ENCODE data around the gene NDE1. TPM values are rescaled to one million over a fixed set of nuclear protein-coding genes. Genes with fewer than 3 reads are reported as not detected.
A peak's percentile ranks its signal among the peaks of the same experiment; 100 is the strongest.

The NDE1 gene
- total and polyA plus RNA-seq, 5 donors from 2014 or later: 32.5 to 146 (median 43.1) TPM

DNA sequence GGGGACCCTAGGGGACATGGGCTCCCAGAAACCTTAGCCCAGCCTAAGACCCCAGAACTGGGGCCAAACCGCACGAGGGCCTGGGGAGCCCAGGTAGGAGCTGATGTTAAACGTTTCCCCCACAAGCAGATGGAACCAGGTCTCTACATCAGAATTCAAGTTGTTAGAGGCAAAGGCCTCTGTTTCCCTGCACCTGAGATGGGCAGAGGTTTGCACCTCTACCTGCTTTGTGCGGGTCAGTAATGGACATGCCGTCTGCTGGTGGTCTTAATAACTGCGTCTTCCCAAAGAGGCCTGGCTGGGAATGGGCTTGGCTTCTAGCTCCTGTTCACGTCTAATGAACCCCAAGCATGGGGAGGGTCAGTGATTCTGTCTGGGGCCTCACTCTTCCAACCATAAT, 79.1 kb downstream of the NDE1 start:
- ATAC-seq (ENCODE audit: low read depth in 2 of 2): no peak
- peaks cover 0 to 3% (median 0%) of the 10 kb centered on the region in 7 donors for H3K9me3 Mint-ChIP-seq
- H3K36me3 Mint-ChIP-seq: peaks cover 40% of the 10 kb centered on the region
- Histone ChIP-seq H3K36me3 (ENCODE audit: control insufficient read depth, insufficient read depth, low read length) (peaks cover 19% of the 10 kb centered on the region), H3K9me3 (ENCODE audit: control insufficient read depth in 2 of 2, low read length in 2 of 2) (no peaks in the 10 kb centered on the region), H3K4me1 (ENCODE audit: control insufficient read depth, insufficient read depth, low read length, poor library complexity, severe bottlenecking) (no peaks in the 10 kb centered on the region), H3K27ac (ENCODE audit: insufficient read depth, low read length, poor library complexity, severe bottlenecking) (no peak overlapping the region), H3K4me3 (ENCODE audit: low read depth, low read length) (no peak overlapping the region), H3K27me3 (ENCODE audit: control insufficient read depth, insufficient read depth, low read length) (no peaks in the 10 kb centered on the region)
- no peak overlapping the region for H3K27ac Mint-ChIP-seq
- peaks cover 0 to 4% (median 2%) of the 10 kb centered on the region in 4 donors for H3K4me1 Mint-ChIP-seq
- H3K27me3 Mint-ChIP-seq: no peaks in the 10 kb centered on the region
- no peak overlapping the region for H3K4me3 Mint-ChIP-seq
- DNase-seq: no peak

- no peak for ATAC-seq (ENCODE audit: low read depth in 2 of 2)
- peak overlapping the region in 1 of 4 donors; percentile 2 for H3K4me3 Mint-ChIP-seq
These were observed 82.4 kb downstream of the NDE1 start for GRCh38 chr16:15732416-15732815.

DNA sequence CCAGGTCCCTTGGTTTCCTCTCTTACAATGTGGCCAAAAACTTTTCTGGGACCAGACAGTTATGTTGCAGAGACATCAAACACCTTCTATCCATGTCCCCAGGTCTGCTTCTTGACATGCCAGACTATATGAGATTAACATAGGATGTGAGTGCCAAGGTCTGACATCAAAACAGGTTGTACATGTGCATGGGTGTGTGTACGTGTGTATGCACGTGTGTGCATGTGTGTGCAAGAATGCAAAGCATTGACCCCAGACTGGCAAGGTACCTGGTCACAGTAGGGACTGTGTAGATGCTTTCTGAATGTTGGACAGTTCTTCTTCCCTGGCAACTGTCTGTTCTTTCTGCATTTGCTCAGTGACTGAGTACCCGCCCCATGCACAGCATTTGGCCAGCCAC, 85.6 kb downstream of the NDE1 start:
- Mint-ChIP-seq H3K4me3 (no peak overlapping the region), H3K27ac (no peak overlapping the region), H3K4me1 (peaks cover 0 to 5% (median 2%) of the 10 kb centered on the region in 4 donors), H3K36me3 (peaks cover 37% of the 10 kb centered on the region), H3K9me3 (peaks cover 0 to 1% (median 0%) of the 10 kb centered on the region in 7 donors), H3K27me3 (no peaks in the 10 kb centered on the region)
- Histone ChIP-seq H3K4me1 (ENCODE audit: control insufficient read depth, insufficient read depth, low read length, poor library complexity, severe bottlenecking) (no peaks in the 10 kb centered on the region), H3K4me3 (ENCODE audit: low read depth, low read length) (no peak overlapping the region), H3K27me3 (ENCODE audit: control insufficient read depth, insufficient read depth, low read length) (no peaks in the 10 kb centered on the region), H3K27ac (ENCODE audit: insufficient read depth, low read length, poor library complexity, severe bottlenecking) (no peak overlapping the region), H3K36me3 (ENCODE audit: control insufficient read depth, insufficient read depth, low read length) (peaks cover 10% of the 10 kb centered on the region), H3K9me3 (ENCODE audit: control insufficient read depth in 2 of 2, low read length in 2 of 2) (peaks cover 0 to under 1% of the 10 kb centered on the region in 2 experiments)
- DNase-seq: no peak
- ATAC-seq (ENCODE audit: low read depth in 2 of 2): no peak

More at GRCh38 chr16:15732416-15732815, 82.4 kb downstream of the NDE1 start:
- peaks cover 0 to 7% (median 2%) of the 10 kb centered on the region in 4 donors for H3K4me1 Mint-ChIP-seq
- peaks cover 0 to 1% (median 0%) of the 10 kb centered on the region in 7 donors for H3K9me3 Mint-ChIP-seq
- H3K36me3 ChIP-seq (ENCODE audit: control insufficient read depth, insufficient read depth, low read length): peaks cover 9% of the 10 kb centered on the region
- H3K27me3 ChIP-seq (ENCODE audit: control insufficient read depth, insufficient read depth, low read length): no peaks in the 10 kb centered on the region
- peaks cover 33% of the 10 kb centered on the region for H3K36me3 Mint-ChIP-seq
- H3K4me3 ChIP-seq (ENCODE audit: low read depth, low read length): no peak overlapping the region
- peak overlapping the region in 2 of 3 donors; percentile 35 to 82 for H3K27ac Mint-ChIP-seq
- no peak overlapping the region for H3K27ac ChIP-seq (ENCODE audit: insufficient read depth, low read length, poor library complexity, severe bottlenecking)
- no peaks in the 10 kb centered on the region for H3K9me3 ChIP-seq (ENCODE audit: control insufficient read depth in 2 of 2, low read length in 2 of 2)
- DNase-seq: no peak
- no peaks in the 10 kb centered on the region for H3K4me1 ChIP-seq (ENCODE audit: control insufficient read depth, insufficient read depth, low read length, poor library complexity, severe bottlenecking)
- no peaks in the 10 kb centered on the region for H3K27me3 Mint-ChIP-seq

- peaks cover 0 to 2% (median 0%) of the 10 kb centered on the region in 7 donors for H3K9me3 Mint-ChIP-seq
- peaks cover 46% of the 10 kb centered on the region for H3K36me3 Mint-ChIP-seq
- Histone ChIP-seq H3K4me3 (ENCODE audit: low read depth, low read length) (no peak overlapping the region), H3K27me3 (ENCODE audit: control insufficient read depth, insufficient read depth, low read length) (no peaks in the 10 kb centered on the region), H3K36me3 (ENCODE audit: control insufficient read depth, insufficient read depth, low read length) (peaks cover 17% of the 10 kb centered on the region), H3K9me3 (ENCODE audit: control insufficient read depth in 2 of 2, low read length in 2 of 2) (peaks cover 0 to 6% of the 10 kb centered on the region in 2 experiments), H3K4me1 (ENCODE audit: control insufficient read depth, insufficient read depth, low read length, poor library complexity, severe bottlenecking) (no peaks in the 10 kb centered on the region), H3K27ac (ENCODE audit: insufficient read depth, low read length, poor library complexity, severe bottlenecking) (no peak overlapping the region)
- H3K4me3 Mint-ChIP-seq: no peak overlapping the region
- peak overlapping the region in 1 of 3 donors; percentile 52 for H3K27ac Mint-ChIP-seq
- peaks cover 0 to 4% (median 2%) of the 10 kb centered on the region in 4 donors for H3K4me1 Mint-ChIP-seq
- no peak for ATAC-seq (ENCODE audit: low read depth in 2 of 2)
- no peak for DNase-seq
- no peaks in the 10 kb centered on the region for H3K27me3 Mint-ChIP-seq
These were observed 86.5 kb downstream of the NDE1 start for GRCh38 chr16:15736529-15736928.

GRCh38 chr16:15737140-15737644, 87.1 kb downstream of the NDE1 start:
- H3K4me1 Mint-ChIP-seq: peaks cover 0 to 4% (median 2%) of the 10 kb centered on the region in 4 donors
- H3K27ac Mint-ChIP-seq: peak overlapping the region; percentile 9 to 59 (median 52)

GRCh38 chr16:15739464-15739863, 89.4 kb downstream of the NDE1 start:
- H3K36me3 ChIP-seq (ENCODE audit: control insufficient read depth, insufficient read depth, low read length): peaks cover 17% of the 10 kb centered on the region
- no peak overlapping the region for H3K4me3 ChIP-seq (ENCODE audit: low read depth, low read length)
- no peaks in the 10 kb centered on the region for H3K27me3 Mint-ChIP-seq
- H3K36me3 Mint-ChIP-seq: peaks cover 48% of the 10 kb centered on the region
- H3K4me1 ChIP-seq (ENCODE audit: control insufficient read depth, insufficient read depth, low read length, poor library complexity, severe bottlenecking): no peaks in the 10 kb centered on the region
- ATAC-seq (ENCODE audit: low read depth in 2 of 2): no peak
- H3K27ac ChIP-seq (ENCODE audit: insufficient read depth, low read length, poor library complexity, severe bottlenecking): no peak overlapping the region
- no peak for DNase-seq
- peaks cover 0 to 3% (median 0%) of the 10 kb centered on the region in 4 donors for H3K4me1 Mint-ChIP-seq
- peak overlapping the region in 1 of 3 donors; percentile 83 for H3K27ac Mint-ChIP-seq
- peaks cover 0 to 6% of the 10 kb centered on the region in 2 experiments for H3K9me3 ChIP-seq (ENCODE audit: control insufficient read depth in 2 of 2, low read length in 2 of 2)
- peaks cover 0 to 4% (median 0%) of the 10 kb centered on the region in 7 donors for H3K9me3 Mint-ChIP-seq
- no peaks in the 10 kb centered on the region for H3K27me3 ChIP-seq (ENCODE audit: control insufficient read depth, insufficient read depth, low read length)
- H3K4me3 Mint-ChIP-seq: no peak overlapping the region

More at GRCh38 chr16:15737140-15737644, 87.1 kb downstream of the NDE1 start:
- no peaks in the 10 kb centered on the region for H3K27me3 ChIP-seq (ENCODE audit: control insufficient read depth, insufficient read depth, low read length)
- peaks cover 0 to 6% of the 10 kb centered on the region in 2 experiments for H3K9me3 ChIP-seq (ENCODE audit: control insufficient read depth in 2 of 2, low read length in 2 of 2)
- DNase-seq: no peak
- Mint-ChIP-seq H3K9me3 (peaks cover 0 to 4% (median 0%) of the 10 kb centered on the region in 7 donors), H3K27me3 (no peaks in the 10 kb centered on the region), H3K36me3 (peaks cover 53% of the 10 kb centered on the region), H3K4me3 (no peak overlapping the region)
- no peak overlapping the region for H3K27ac ChIP-seq (ENCODE audit: insufficient read depth, low read length, poor library complexity, severe bottlenecking)
- H3K36me3 ChIP-seq (ENCODE audit: control insufficient read depth, insufficient read depth, low read length): peaks cover 17% of the 10 kb centered on the region
- ATAC-seq (ENCODE audit: low read depth in 2 of 2): no peak
- H3K4me1 ChIP-seq (ENCODE audit: control insufficient read depth, insufficient read depth, low read length, poor library complexity, severe bottlenecking): no peaks in the 10 kb centered on the region
- no peak overlapping the region for H3K4me3 ChIP-seq (ENCODE audit: low read depth, low read length)

DNA sequence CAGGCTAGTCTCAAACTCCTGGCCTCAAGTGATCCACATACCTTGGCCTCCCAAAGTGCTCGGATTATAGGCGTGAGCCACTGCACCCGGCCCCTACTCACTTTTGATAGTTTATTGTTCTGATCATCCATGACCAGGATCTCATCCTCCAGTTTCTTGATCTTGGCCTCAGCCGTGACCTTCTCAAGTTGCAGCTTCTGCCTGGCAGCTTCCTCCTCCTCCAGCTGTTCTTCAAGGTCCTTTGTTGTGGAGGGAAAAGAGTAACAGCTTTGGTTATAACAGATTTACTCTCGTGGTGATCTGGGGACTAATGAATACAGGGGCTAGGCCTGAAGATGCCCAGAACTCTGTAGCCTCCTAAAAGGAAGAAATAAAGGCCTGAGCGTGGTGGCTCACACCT, 89.9 kb downstream of the NDE1 start:
- no peak overlapping the region for H3K4me3 ChIP-seq (ENCODE audit: low read depth, low read length)
- Mint-ChIP-seq H3K4me1 (peaks cover 0 to 3% (median 0%) of the 10 kb centered on the region in 4 donors), H3K27ac (no peak overlapping the region), H3K36me3 (peaks cover 48% of the 10 kb centered on the region), H3K4me3 (no peak overlapping the region), H3K9me3 (peaks cover 0 to 4% (median 0%) of the 10 kb centered on the region in 7 donors), H3K27me3 (no peaks in the 10 kb centered on the region)
- no peak overlapping the region for H3K27ac ChIP-seq (ENCODE audit: insufficient read depth, low read length, poor library complexity, severe bottlenecking)
- DNase-seq (no peak), ATAC-seq (ENCODE audit: low read depth in 2 of 2) (no peak)
- peaks cover 17% of the 10 kb centered on the region for H3K36me3 ChIP-seq (ENCODE audit: control insufficient read depth, insufficient read depth, low read length)
- H3K9me3 ChIP-seq (ENCODE audit: control insufficient read depth in 2 of 2, low read length in 2 of 2): peaks cover 0 to 6% of the 10 kb centered on the region in 2 experiments
- H3K27me3 ChIP-seq (ENCODE audit: control insufficient read depth, insufficient read depth, low read length): no peaks in the 10 kb centered on the region
- no peaks in the 10 kb centered on the region for H3K4me1 ChIP-seq (ENCODE audit: control insufficient read depth, insufficient read depth, low read length, poor library complexity, severe bottlenecking)
